H1 (cell line): ENCODE data around the gene PITRM1. TPM values are rescaled to one million over a fixed set of nuclear protein-coding genes. Genes with fewer than 3 reads are reported as not detected.

Experiments used
- CTCF ChIA-PET: fragments of 300-600 bp; sonication (Branson Sonifier 250); formaldehyde crosslinking; loops from one replicate; lab custom pipeline; 2021; ENCODE audit not compliant: partially characterized antibody; lab: Charles Lee
- POLR2A ChIA-PET: fragments of 300-600 bp; sonication (Branson Sonifier 250); formaldehyde crosslinking; loops from one replicate; lab custom pipeline; 2021; ENCODE audit warnings: inconsistent platforms; ENCODE audit not compliant: partially characterized antibody; lab: Charles Lee
- DNase-seq, 2 experiments: peaks; one replicate each; pipeline versions ENCODE4 v3.0.0 to v3.0.0-alpha.2; 2010 to 2022; ENCODE audit warnings: low spot score in 2 of 2, low read depth in 1 of 2, mixed read lengths in 1 of 2
- FAIRE-seq: peaks from 2 replicates; lab custom pipeline; 2011; peaks lifted over from hg19 to GRCh38; lab: Jason Lieb, UNC
- H2AFZ ChIP-seq: 2 replicates; pipeline ENCODE4 v1.8.1; 2012; ENCODE audit warnings: low read length, inconsistent platforms
- H2AK5ac ChIP-seq: 2 replicates; pipeline ENCODE4 v1.6.1; 2013; ENCODE audit warnings: low read depth, low read length
- H2BK120ac ChIP-seq: replicated peaks from 2 replicates; pipeline ENCODE3; 2013; ENCODE audit warnings: low read depth, low read length, inconsistent platforms
- H2BK12ac ChIP-seq: 2 replicates; pipeline ENCODE4 v1.6.1; 2013; ENCODE audit warnings: low read depth, low read length
- H2BK15ac ChIP-seq: 2 replicates; pipeline ENCODE4 v1.6.1; 2013; ENCODE audit warnings: low read length
- H2BK20ac ChIP-seq: 2 replicates; pipeline ENCODE4 v1.6.1; 2013; ENCODE audit warnings: low read length
- H2BK5ac ChIP-seq: 2 replicates; pipeline ENCODE4 v1.6.1; 2013; ENCODE audit warnings: low read depth, low read length
- H3K14ac ChIP-seq: 2 replicates; pipeline ENCODE4 v1.6.1; 2013; ENCODE audit warnings: inconsistent platforms; ENCODE audit not compliant: insufficient read length
- H3K18ac ChIP-seq: 2 replicates; pipeline ENCODE4 v1.6.1; 2013; ENCODE audit warnings: low read length; ENCODE audit errors: extremely low read depth
- H3K23ac ChIP-seq: 2 replicates; pipeline ENCODE4 v1.6.1; 2013; ENCODE audit warnings: inconsistent platforms; ENCODE audit not compliant: insufficient read length
- H3K23me2 ChIP-seq: 2 replicates; pipeline ENCODE4 v1.6.1; 2013; ENCODE audit warnings: low read depth, low read length
- H3K27ac ChIP-seq: 2 replicates; pipeline ENCODE4 v1.6.1; 2011; ENCODE audit warnings: low read depth, low read length, inconsistent platforms
- H3K27me3 ChIP-seq, 4 experiments: replicated peaks in 1 of 4; 1 replicate in 1 of 4; 2 replicates in 3 of 4; pipeline versions ENCODE4 v1.6.1 to v1.8.1; 2011 to 2013; ENCODE audit warnings: low read length in 3 of 4, mild to moderate bottlenecking in 3 of 4, inconsistent platforms in 2 of 4, mixed read lengths in 2 of 4, moderate library complexity in 1 of 4; ENCODE audit not compliant: control insufficient read depth in 3 of 4, insufficient read depth in 3 of 4; ENCODE audit errors: extremely low read depth in 1 of 4
- H3K36me3 ChIP-seq, 4 experiments: 2 replicates each; pipeline versions ENCODE4 v1.6.1 to v1.8.1; 2011 to 2013; ENCODE audit warnings: mild to moderate bottlenecking in 4 of 4, low read length in 3 of 4, moderate library complexity in 2 of 4, control low read depth in 1 of 4, inconsistent platforms in 1 of 4; ENCODE audit not compliant: insufficient read depth in 4 of 4, control insufficient read depth in 2 of 4
- H3K4ac ChIP-seq: replicated peaks from 2 replicates; pipeline ENCODE3; 2013; ENCODE audit warnings: low read length, low read depth, mixed read lengths, inconsistent platforms; ENCODE audit not compliant: insufficient read length
- H3K4me1 ChIP-seq, 4 experiments: replicated peaks in 1 of 4; 1 replicate in 1 of 4; 2 replicates in 3 of 4; pipeline versions ENCODE4 v1.6.1 to v1.8.1; 2011 to 2013; ENCODE audit warnings: low read length in 3 of 4, inconsistent platforms in 2 of 4, mixed read lengths in 1 of 4; ENCODE audit not compliant: insufficient read depth in 4 of 4, control insufficient read depth in 3 of 4
- H3K4me2 ChIP-seq, 2 experiments: 2 replicates each; pipeline versions ENCODE4 v1.6.1 to v1.8.1; 2011 to 2013; ENCODE audit warnings: low read depth in 2 of 2, low read length in 2 of 2, control low read depth in 1 of 2, inconsistent platforms in 1 of 2, mild to moderate bottlenecking in 1 of 2; ENCODE audit not compliant: insufficient read depth in 1 of 2
- H3K4me3 ChIP-seq, 4 experiments: fragments of 200-600, 300-600 bp in 1 of 4; sonication (generic), shearing (Covaris generic), sonication (Bioruptor Twin) in 1 of 4; 2 replicates each; pipeline versions ENCODE4 v1.5.1 to v1.8.1; 2011 to 2016; ENCODE audit warnings: low read length in 4 of 4, low read depth in 3 of 4, control low read depth in 2 of 4, inconsistent platforms in 2 of 4, mild to moderate bottlenecking in 2 of 4, mixed read lengths in 1 of 4, moderate library complexity in 1 of 4; ENCODE audit not compliant: insufficient read depth in 2 of 4; ENCODE audit errors: extremely low read depth in 1 of 4
- H3K56ac ChIP-seq: replicated peaks from 2 replicates; pipeline ENCODE3; 2013; ENCODE audit warnings: low read depth, mild to moderate bottlenecking, mixed read lengths, low read length, inconsistent platforms; ENCODE audit not compliant: insufficient read length
- H3K79me1 ChIP-seq: 2 replicates; pipeline ENCODE4 v1.6.1; 2013; ENCODE audit warnings: low read depth, low read length, control low read depth
- H3K79me2 ChIP-seq, 2 experiments: 2 replicates each; pipeline versions ENCODE4 v1.6.1 to v1.8.1; 2012 to 2013; ENCODE audit warnings: low read length in 2 of 2, mild to moderate bottlenecking in 2 of 2, inconsistent platforms in 1 of 2; ENCODE audit not compliant: insufficient read depth in 2 of 2, control insufficient read depth in 1 of 2
- H3K9ac ChIP-seq, 4 experiments: replicated peaks in 1 of 4; 1 replicate in 1 of 4; 2 replicates in 3 of 4; pipeline versions ENCODE4 v1.6.1 to v1.8.1; 2011 to 2013; ENCODE audit warnings: low read depth in 3 of 4, low read length in 3 of 4, control low read depth in 2 of 4, mild to moderate bottlenecking in 2 of 4, moderate library complexity in 2 of 4, inconsistent platforms in 1 of 4; ENCODE audit errors: extremely low read depth in 1 of 4
- H3K9me3 ChIP-seq, 2 experiments: 2 replicates each; pipeline versions ENCODE4 v1.6.1 to v1.8.1; 2012 to 2013; ENCODE audit warnings: mild to moderate bottlenecking in 2 of 2, moderate library complexity in 2 of 2, control low read depth in 1 of 2, inconsistent platforms in 1 of 2, low read depth in 1 of 2, low read length in 1 of 2, mixed read lengths in 1 of 2; ENCODE audit not compliant: insufficient read depth in 2 of 2
- H4K20me1 ChIP-seq, 2 experiments: replicated peaks in 1 of 2; 2 replicates each; pipeline versions ENCODE3 to v1.8.1; 2011 to 2013; ENCODE audit warnings: inconsistent platforms in 2 of 2, low read length in 2 of 2, mild to moderate bottlenecking in 1 of 2; ENCODE audit not compliant: insufficient read depth in 2 of 2, control insufficient read depth in 1 of 2
- H4K5ac ChIP-seq: 2 replicates; pipeline ENCODE4 v1.6.1; 2013; ENCODE audit warnings: low read length, low read depth, mixed read lengths, inconsistent platforms; ENCODE audit not compliant: insufficient read length
- H4K8ac ChIP-seq: 2 replicates; pipeline ENCODE4 v1.8.0; 2013; ENCODE audit warnings: mild to moderate bottlenecking, moderate library complexity, low read length, inconsistent platforms; ENCODE audit not compliant: insufficient read depth; ENCODE audit errors: extremely low read depth
- H4K91ac ChIP-seq: replicated peaks from 2 replicates; pipeline ENCODE3; 2013; ENCODE audit warnings: low read length, mixed read lengths, inconsistent platforms; ENCODE audit not compliant: insufficient read length
- ASH2L ChIP-seq: fragments of 200-600, 300-600 bp; sonication (generic); IDR thresholded peaks from one replicate; pipeline ENCODE4 v1.7.1; 2017; ENCODE audit warnings: low read length
- CBX5 ChIP-seq: fragments of 300-800, 300-1000 bp; sonication (generic); IDR thresholded peaks from 2 replicates; pipeline ENCODE4 v1.7.1; 2016; ENCODE audit warnings: antibody characterized with exemption, low read length, low read depth
- CEBPB ChIP-seq: IDR thresholded peaks from 2 replicates; pipeline ENCODE4 v1.6.1; 2012; ENCODE audit warnings: low read depth, low read length
- CHD1 ChIP-seq: IDR thresholded peaks from 2 replicates; pipeline ENCODE4 v1.6.1; 2012; ENCODE audit warnings: low read depth, low read length, improper control_type of control experiment
- EGR1 ChIP-seq: IDR thresholded peaks from 2 replicates; pipeline ENCODE4 v1.6.1; 2011; ENCODE audit warnings: low read depth, low read length, borderline replicate concordance
- GABPA ChIP-seq: IDR thresholded peaks from 2 replicates; pipeline ENCODE4 v1.6.1; 2011; ENCODE audit warnings: mild to moderate bottlenecking, low read length, moderate library complexity, borderline replicate concordance; ENCODE audit not compliant: insufficient read depth
- MAX ChIP-seq: IDR thresholded peaks from 2 replicates; pipeline ENCODE4 v1.6.1; 2012; ENCODE audit warnings: inconsistent platforms
- NANOG ChIP-seq: IDR thresholded peaks from 2 replicates; pipeline ENCODE4 v1.6.1; 2011; ENCODE audit warnings: low read length, low read depth, mild to moderate bottlenecking, inconsistent platforms; ENCODE audit not compliant: insufficient read depth, poor library complexity, severe bottlenecking
- NRF1 ChIP-seq: IDR thresholded peaks from 2 replicates; pipeline ENCODE4 v1.6.1; 2011; ENCODE audit warnings: mild to moderate bottlenecking, low read depth, low read length, improper control_type of control experiment
- PHF8 ChIP-seq: fragments of 200-600 bp; sonication (generic); conservative IDR thresholded peaks from 2 replicates; pipeline ENCODE4 v1.7.1; 2012; ENCODE audit warnings: low read depth, mild to moderate bottlenecking, inconsistent platforms, low read length, moderate library complexity
- POLR2A ChIP-seq, 2 experiments: IDR thresholded peaks; 1 replicate in 1 of 2; 2 replicates in 1 of 2; pipeline ENCODE4 v1.6.1; 2011; ENCODE audit warnings: low read depth in 2 of 2, low read length in 2 of 2, mild to moderate bottlenecking in 2 of 2; ENCODE audit errors: control extremely low read depth in 1 of 2
- SIRT6 ChIP-seq: IDR thresholded peaks from one replicate; pipeline ENCODE4 v1.7.1; 2012; ENCODE audit warnings: low read length, inconsistent platforms
- SUZ12 ChIP-seq: fragments of 200-600 bp; sonication (generic); IDR thresholded peaks from 2 replicates; pipeline ENCODE4 v1.6.1; 2012; ENCODE audit warnings: mild to moderate bottlenecking, inconsistent platforms, low read length, moderate library complexity, mixed read lengths
- USF2 ChIP-seq: IDR thresholded peaks from 2 replicates; pipeline ENCODE4 v1.6.1; 2011; ENCODE audit warnings: low read length, improper control_type of control experiment
- ZNF274 ChIP-seq: IDR thresholded peaks from 2 replicates; pipeline ENCODE4 v1.7.0; 2012; ENCODE audit warnings: low read length, borderline replicate concordance; ENCODE audit errors: extremely low read depth
- WGBS, 2 experiments: shearing (Covaris generic) in 1 of 2; methylation state at CpG; one replicate each; pipeline versions ENCODE4 v1.1.6 to v1.1.7; 2013 to 2015; ENCODE audit warnings: low lambda C conversion rate in 2 of 2, mixed read lengths in 2 of 2, inconsistent platforms in 1 of 2, low coverage in 1 of 2, missing lambda C conversion rate in 1 of 2; ENCODE audit not compliant: insufficient replicate concordance in 2 of 2, insufficient coverage in 1 of 2, insufficient read length in 1 of 2; ENCODE audit errors: extremely low coverage in 1 of 2, missing lambda C conversion rate in 1 of 2; 5-methylcytosine and 5-hydroxymethylcytosine counted together
- polyA plus RNA-seq, 7 experiments: library from polyadenylated mRNA; depleted of rRNA in 3 of 7; stranded (reverse) in 5 of 7; unstranded in 2 of 7; fragments of >200 nt in 5 of 7; fragments of 200-250 nt in 2 of 7; gene quantifications; 1 replicate in 5 of 7; 2 replicates in 1 of 7; 4 replicates in 1 of 7; pipeline versions ENCODE4 v1.2.1 to v1.2.3, GENCODE V29; 2011 to 2013; ENCODE audit warnings: missing spikeins in 2 of 7, mixed read lengths in 2 of 7
- total RNA-seq: library from RNA; stranded (reverse); fragmentation: NEBNext Ultra II Directional; extraction: Animal tissue kit (Norgen Biotek cat#: 25700); gene quantifications from 2 replicates; pipeline ENCODE4 v1.2.1, GENCODE V29; 2021

PITRM1 gene
- total and polyA plus RNA-seq, 2 of the 8 experiments (the other 6 are each of a cell fraction or from before 2014, with no cell fraction given): 18.6 to 31.5 TPM

GRCh38 chr10:3186368-3186767, 13.8 kb upstream of the PITRM1 start:
- Histone ChIP-seq H3K27ac (no peak overlapping the region), H3K23ac (no peak overlapping the region), H3K4me1 (no peaks in the 10 kb centered on the region), H4K8ac (no peak overlapping the region), H3K56ac (no peak overlapping the region), H2BK5ac (no peak overlapping the region), H3K9ac (no peak overlapping the region), H2AK5ac (no peak overlapping the region), H3K9me3 (no peaks in the 10 kb centered on the region; a peak in 1 of 4 replicates), H2BK12ac (no peak overlapping the region), H3K79me1 (no peaks in the 10 kb centered on the region), H3K4ac (no peak overlapping the region), H2AFZ (no peak overlapping the region), H3K4me2 (no peak overlapping the region), H4K20me1 (no peaks in the 10 kb centered on the region), H3K79me2 (no peaks in the 10 kb centered on the region), H3K18ac (no peak overlapping the region), H4K91ac (no peak overlapping the region), H2BK120ac (no peak overlapping the region), H4K5ac (no peak overlapping the region), H3K27me3 (no peaks in the 10 kb centered on the region), H3K14ac (no peak overlapping the region), H3K36me3 (no peaks in the 10 kb centered on the region), H2BK20ac (no peak overlapping the region), H3K4me3 (no peak overlapping the region), H2BK15ac (no peak overlapping the region), H3K23me2 (no peaks in the 10 kb centered on the region)
- FAIRE-seq (no peak), DNase-seq (no peak)
- TF ChIP-seq CHD1 (no peak), ASH2L (no peak), USF2 (no peak), PHF8 (no peak), ZNF274 (no peak), POLR2A (IDR thresholded peaks at IDR 0.05; ENCODE audit: control extremely low read depth in 1 of 2, low read depth in 2 of 2, low read length in 2 of 2) (no peak), NRF1 (no peak), EGR1 (no peak), SIRT6 (no peak), NANOG (no peak), CEBPB (no peak), MAX (no peak), CBX5 (no peak), SUZ12 (no peak), GABPA (no peak)
- POLR2A ChIA-PET: no interaction called here
- CTCF ChIA-PET: no interaction called here
- WGBS, 2 experiments: 91% methylated on average over 6 of the region's 6 CpGs; no CpG with 5 or more reads in 1 of the 2 experiments
